Measurements from ENCODE around the gene RPL10A. TPM values are rescaled to one million over a fixed set of nuclear protein-coding genes. Genes with fewer than 3 reads are reported as not detected.

RPL10A gene
- total RNA-seq, 2 donors from 2014 or later, result 897 to 2,172 TPM

- intact Hi-C loops (cut with DNase I), result loop anchor here (1.0 to 2.0 kb wide), 3 partner anchors 16 to 127 kb away; partner anchors contain the start of genes FANCE, PPARD and TEAD3
- H3K27ac ChIP-seq, result peak overlapping the region; percentile 90 to 93
- no peaks in the 10 kb centered on the region for H3K4me1 ChIP-seq (replicated peaks)
- H3K9me3 ChIP-seq, result no peaks in the 10 kb centered on the region
- TF ChIP-seq CTCF (IDR thresholded peaks at IDR 0.05), result no peak
- TF ChIP-seq POLR2AphosphoS5 (IDR thresholded peaks at IDR 0.05), result no peak
- no peak for TF ChIP-seq POLR2A (IDR thresholded peaks at IDR 0.05)
- H3K27me3 ChIP-seq (replicated peaks; ENCODE audit: insufficient read depth), result no peaks in the 10 kb centered on the region
- 1% methylated on average over 37 of the region's 37 CpGs for WGBS
- no peaks in the 10 kb centered on the region for H3K36me3 ChIP-seq
- DNase-seq (ENCODE audit: low spot score), result no peak
- peak overlapping the region; percentile 77 to 81 for H3K4me3 ChIP-seq
These were observed 964 bp downstream of the RPL10A start for GRCh38 chr6:35468980-35469750.

DNA sequence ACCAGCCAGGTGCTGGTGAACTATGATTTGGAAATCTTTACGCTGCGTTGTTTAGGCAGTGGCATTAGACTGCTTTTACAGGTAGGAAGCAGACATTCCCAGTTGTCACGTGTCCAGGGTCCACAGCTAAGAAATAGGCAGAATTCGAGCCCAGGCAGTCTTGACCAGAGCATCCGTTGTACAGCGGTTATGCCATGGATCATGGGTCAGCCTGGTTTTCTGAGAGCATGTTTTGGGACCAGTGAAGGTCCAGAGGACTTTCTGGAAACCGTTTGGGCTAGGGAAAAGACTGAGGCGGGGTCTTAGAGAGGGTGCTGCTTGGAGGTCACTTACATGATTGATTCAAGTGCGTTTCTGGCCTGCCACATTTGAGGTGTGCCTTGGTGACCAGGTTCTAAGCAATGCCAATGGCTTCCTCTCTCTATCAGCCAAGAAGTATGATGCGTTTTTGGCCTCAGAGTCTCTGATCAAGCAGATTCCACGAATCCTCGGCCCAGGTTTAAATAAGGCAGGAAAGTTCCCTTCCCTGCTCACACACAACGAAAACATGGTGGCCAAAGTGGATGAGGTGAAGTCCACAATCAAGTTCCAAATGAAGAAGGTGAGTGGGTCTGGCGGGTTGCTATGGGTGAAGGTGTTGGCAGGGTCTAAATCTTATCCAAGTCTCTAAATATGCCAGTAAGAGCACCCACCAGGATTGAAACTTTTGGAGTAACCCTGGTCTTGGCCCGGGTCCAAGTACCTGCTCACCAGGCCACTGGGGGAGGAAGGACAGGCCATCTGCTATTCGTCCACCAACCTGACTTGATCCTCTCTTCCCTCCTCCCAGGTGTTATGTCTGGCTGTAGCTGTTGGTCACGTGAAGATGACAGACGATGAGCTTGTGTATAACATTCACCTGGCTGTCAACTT is 1.8 kb downstream of the RPL10A start:
- H3K9me3 ChIP-seq, result no peaks in the 10 kb centered on the region
- no peak for DNase-seq (ENCODE audit: low spot score)
- whole genome bisulfite sequencing, result 26% methylated on average over 18 of the region's 18 CpGs
- no peaks in the 10 kb centered on the region for H3K36me3 ChIP-seq
- TF ChIP-seq CTCF (IDR thresholded peaks at IDR 0.05) (no peak), POLR2AphosphoS5 (IDR thresholded peaks at IDR 0.05) (peak; percentile 25), POLR2A (IDR thresholded peaks at IDR 0.05) (no peak)
- no peaks in the 10 kb centered on the region for H3K4me1 ChIP-seq (replicated peaks)
- peak overlapping the region; percentile 90 to 93 for H3K27ac ChIP-seq
- intact Hi-C loops (cut with DNase I), result loop anchor here (2.0 kb wide), 2 partner anchors 17 to 27 kb away; partner anchors contain the start of genes FANCE and TEAD3
- peak overlapping the region; percentile 77 to 81 for H3K4me3 ChIP-seq
- H3K27me3 ChIP-seq (replicated peaks; ENCODE audit: insufficient read depth), result no peaks in the 10 kb centered on the region

DNA sequence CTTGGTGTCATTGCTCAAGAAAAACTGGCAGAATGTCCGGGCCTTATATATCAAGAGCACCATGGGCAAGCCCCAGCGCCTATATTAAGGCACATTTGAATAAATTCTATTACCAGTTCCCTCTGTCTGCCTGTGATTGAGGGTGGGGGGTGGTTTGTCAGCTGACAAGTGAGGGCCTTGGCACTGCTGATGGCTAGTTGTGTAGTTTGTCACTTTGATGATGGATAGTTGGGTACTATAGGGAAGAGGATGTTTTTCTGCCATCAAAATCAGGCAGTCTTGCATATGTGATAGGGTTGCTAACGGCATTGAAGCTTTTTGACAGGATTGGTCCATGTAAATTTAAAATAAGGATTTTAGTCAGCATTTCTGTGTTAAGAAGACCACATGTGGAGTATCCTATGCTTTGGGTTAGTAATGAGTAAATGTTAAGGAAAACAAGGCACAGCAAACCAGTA is 2.5 kb downstream of the RPL10A start:
- peak overlapping the region; percentile 90 to 93 for H3K27ac ChIP-seq
- H3K36me3 ChIP-seq, result no peaks in the 10 kb centered on the region
- 45% methylated on average over 3 of the region's 3 CpGs for WGBS
- no peak for DNase-seq (ENCODE audit: low spot score)
- no peaks in the 10 kb centered on the region for H3K27me3 ChIP-seq (replicated peaks; ENCODE audit: insufficient read depth)
- intact Hi-C loops (cut with DNase I), result no loop called here
- H3K4me1 ChIP-seq (replicated peaks), result no peaks in the 10 kb centered on the region
- no peak for TF ChIP-seq CTCF (IDR thresholded peaks at IDR 0.05)
- no peak for TF ChIP-seq POLR2AphosphoS5 (IDR thresholded peaks at IDR 0.05)
- TF ChIP-seq POLR2A (IDR thresholded peaks at IDR 0.05), result no peak
- H3K9me3 ChIP-seq, result no peaks in the 10 kb centered on the region
- H3K4me3 ChIP-seq, result no peak overlapping the region

DNA sequence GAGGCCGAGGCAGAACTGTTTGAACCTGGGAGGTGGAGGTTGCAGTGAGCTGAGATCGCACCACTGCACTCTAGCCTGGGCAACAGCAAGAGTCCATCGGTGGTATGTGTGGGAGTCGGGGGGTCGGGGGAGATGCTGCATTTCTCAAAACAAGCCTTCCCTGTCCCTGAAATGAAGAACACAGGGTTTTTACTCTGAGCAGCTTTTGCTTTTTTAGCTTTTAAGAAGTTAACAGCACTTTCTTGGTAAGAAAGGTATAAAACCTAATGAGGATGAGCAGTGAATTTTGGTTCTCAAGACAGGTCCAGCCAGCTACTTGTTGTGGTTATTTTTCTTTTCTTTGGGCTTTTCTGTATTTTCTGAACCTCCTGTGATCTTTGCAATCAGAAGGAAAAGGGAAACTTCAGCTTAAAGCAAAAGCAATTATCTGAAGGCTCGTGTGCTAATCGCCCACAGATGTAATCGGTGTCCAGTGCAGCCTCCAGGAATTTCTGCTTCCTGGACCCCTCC is 3.7 kb downstream of the RPL10A start:
- intact Hi-C loops (cut with DNase I), result no loop called here
- H3K27ac ChIP-seq, result peak overlapping the region; percentile 49 to 90
- no peaks in the 10 kb centered on the region for H3K36me3 ChIP-seq
- 51% methylated on average over 8 of the region's 8 CpGs for WGBS
- no peaks in the 10 kb centered on the region for H3K9me3 ChIP-seq
- H3K4me1 ChIP-seq (replicated peaks), result no peaks in the 10 kb centered on the region
- H3K27me3 ChIP-seq (replicated peaks; ENCODE audit: insufficient read depth), result no peaks in the 10 kb centered on the region
- no peak for DNase-seq (ENCODE audit: low spot score)
- H3K4me3 ChIP-seq, result no peak overlapping the region
- TF ChIP-seq CTCF (IDR thresholded peaks at IDR 0.05) (no peak), POLR2AphosphoS5 (IDR thresholded peaks at IDR 0.05) (no peak), POLR2A (IDR thresholded peaks at IDR 0.05) (no peak)

All from prostate gland (tissue), 2 donors.